H1 (cell line): ENCODE data around the gene RNF166. TPM values are rescaled to one million over a fixed set of nuclear protein-coding genes. Genes with fewer than 3 reads are reported as not detected.

Experiments used
- CTCF ChIA-PET: fragments of 300-600 bp; sonication (Branson Sonifier 250); formaldehyde crosslinking; loops from one replicate; lab custom pipeline; 2021; ENCODE audit not compliant: partially characterized antibody; lab: Charles Lee
- POLR2A ChIA-PET: fragments of 300-600 bp; sonication (Branson Sonifier 250); formaldehyde crosslinking; loops from one replicate; lab custom pipeline; 2021; ENCODE audit warnings: inconsistent platforms; ENCODE audit not compliant: partially characterized antibody; lab: Charles Lee
- DNase-seq, 2 experiments: peaks; one replicate each; pipeline versions ENCODE4 v3.0.0 to v3.0.0-alpha.2; 2010 to 2022; ENCODE audit warnings: low spot score in 2 of 2, low read depth in 1 of 2, mixed read lengths in 1 of 2
- FAIRE-seq: peaks from 2 replicates; lab custom pipeline; 2011; peaks lifted over from hg19 to GRCh38; lab: Jason Lieb, UNC
- H2AFZ ChIP-seq: 2 replicates; pipeline ENCODE4 v1.8.1; 2012; ENCODE audit warnings: low read length, inconsistent platforms
- H2AK5ac ChIP-seq: 2 replicates; pipeline ENCODE4 v1.6.1; 2013; ENCODE audit warnings: low read depth, low read length
- H2BK120ac ChIP-seq: replicated peaks from 2 replicates; pipeline ENCODE3; 2013; ENCODE audit warnings: low read depth, low read length, inconsistent platforms
- H2BK12ac ChIP-seq: 2 replicates; pipeline ENCODE4 v1.6.1; 2013; ENCODE audit warnings: low read depth, low read length
- H2BK15ac ChIP-seq: 2 replicates; pipeline ENCODE4 v1.6.1; 2013; ENCODE audit warnings: low read length
- H2BK20ac ChIP-seq: 2 replicates; pipeline ENCODE4 v1.6.1; 2013; ENCODE audit warnings: low read length
- H2BK5ac ChIP-seq: 2 replicates; pipeline ENCODE4 v1.6.1; 2013; ENCODE audit warnings: low read depth, low read length
- H3K14ac ChIP-seq: 2 replicates; pipeline ENCODE4 v1.6.1; 2013; ENCODE audit warnings: inconsistent platforms; ENCODE audit not compliant: insufficient read length
- H3K18ac ChIP-seq: 2 replicates; pipeline ENCODE4 v1.6.1; 2013; ENCODE audit warnings: low read length; ENCODE audit errors: extremely low read depth
- H3K23ac ChIP-seq: 2 replicates; pipeline ENCODE4 v1.6.1; 2013; ENCODE audit warnings: inconsistent platforms; ENCODE audit not compliant: insufficient read length
- H3K23me2 ChIP-seq: 2 replicates; pipeline ENCODE4 v1.6.1; 2013; ENCODE audit warnings: low read depth, low read length
- H3K27ac ChIP-seq: 2 replicates; pipeline ENCODE4 v1.6.1; 2011; ENCODE audit warnings: low read depth, low read length, inconsistent platforms
- H3K27me3 ChIP-seq, 4 experiments: replicated peaks in 1 of 4; 1 replicate in 1 of 4; 2 replicates in 3 of 4; pipeline versions ENCODE4 v1.6.1 to v1.8.1; 2011 to 2013; ENCODE audit warnings: low read length in 3 of 4, mild to moderate bottlenecking in 3 of 4, inconsistent platforms in 2 of 4, mixed read lengths in 2 of 4, moderate library complexity in 1 of 4; ENCODE audit not compliant: control insufficient read depth in 3 of 4, insufficient read depth in 3 of 4; ENCODE audit errors: extremely low read depth in 1 of 4
- H3K36me3 ChIP-seq, 4 experiments: 2 replicates each; pipeline versions ENCODE4 v1.6.1 to v1.8.1; 2011 to 2013; ENCODE audit warnings: mild to moderate bottlenecking in 4 of 4, low read length in 3 of 4, moderate library complexity in 2 of 4, control low read depth in 1 of 4, inconsistent platforms in 1 of 4; ENCODE audit not compliant: insufficient read depth in 4 of 4, control insufficient read depth in 2 of 4
- H3K4ac ChIP-seq: replicated peaks from 2 replicates; pipeline ENCODE3; 2013; ENCODE audit warnings: low read length, low read depth, mixed read lengths, inconsistent platforms; ENCODE audit not compliant: insufficient read length
- H3K4me1 ChIP-seq, 4 experiments: replicated peaks in 1 of 4; 1 replicate in 1 of 4; 2 replicates in 3 of 4; pipeline versions ENCODE4 v1.6.1 to v1.8.1; 2011 to 2013; ENCODE audit warnings: low read length in 3 of 4, inconsistent platforms in 2 of 4, mixed read lengths in 1 of 4; ENCODE audit not compliant: insufficient read depth in 4 of 4, control insufficient read depth in 3 of 4
- H3K4me2 ChIP-seq, 2 experiments: 2 replicates each; pipeline versions ENCODE4 v1.6.1 to v1.8.1; 2011 to 2013; ENCODE audit warnings: low read depth in 2 of 2, low read length in 2 of 2, control low read depth in 1 of 2, inconsistent platforms in 1 of 2, mild to moderate bottlenecking in 1 of 2; ENCODE audit not compliant: insufficient read depth in 1 of 2
- H3K4me3 ChIP-seq, 4 experiments: fragments of 200-600, 300-600 bp in 1 of 4; sonication (generic), shearing (Covaris generic), sonication (Bioruptor Twin) in 1 of 4; 2 replicates each; pipeline versions ENCODE4 v1.5.1 to v1.8.1; 2011 to 2016; ENCODE audit warnings: low read length in 4 of 4, low read depth in 3 of 4, control low read depth in 2 of 4, inconsistent platforms in 2 of 4, mild to moderate bottlenecking in 2 of 4, mixed read lengths in 1 of 4, moderate library complexity in 1 of 4; ENCODE audit not compliant: insufficient read depth in 2 of 4; ENCODE audit errors: extremely low read depth in 1 of 4
- H3K56ac ChIP-seq: replicated peaks from 2 replicates; pipeline ENCODE3; 2013; ENCODE audit warnings: low read depth, mild to moderate bottlenecking, mixed read lengths, low read length, inconsistent platforms; ENCODE audit not compliant: insufficient read length
- H3K79me1 ChIP-seq: 2 replicates; pipeline ENCODE4 v1.6.1; 2013; ENCODE audit warnings: low read depth, low read length, control low read depth
- H3K79me2 ChIP-seq, 2 experiments: 2 replicates each; pipeline versions ENCODE4 v1.6.1 to v1.8.1; 2012 to 2013; ENCODE audit warnings: low read length in 2 of 2, mild to moderate bottlenecking in 2 of 2, inconsistent platforms in 1 of 2; ENCODE audit not compliant: insufficient read depth in 2 of 2, control insufficient read depth in 1 of 2
- H3K9ac ChIP-seq, 4 experiments: replicated peaks in 1 of 4; 1 replicate in 1 of 4; 2 replicates in 3 of 4; pipeline versions ENCODE4 v1.6.1 to v1.8.1; 2011 to 2013; ENCODE audit warnings: low read depth in 3 of 4, low read length in 3 of 4, control low read depth in 2 of 4, mild to moderate bottlenecking in 2 of 4, moderate library complexity in 2 of 4, inconsistent platforms in 1 of 4; ENCODE audit errors: extremely low read depth in 1 of 4
- H3K9me3 ChIP-seq, 2 experiments: 2 replicates each; pipeline versions ENCODE4 v1.6.1 to v1.8.1; 2012 to 2013; ENCODE audit warnings: mild to moderate bottlenecking in 2 of 2, moderate library complexity in 2 of 2, control low read depth in 1 of 2, inconsistent platforms in 1 of 2, low read depth in 1 of 2, low read length in 1 of 2, mixed read lengths in 1 of 2; ENCODE audit not compliant: insufficient read depth in 2 of 2
- H4K20me1 ChIP-seq, 2 experiments: replicated peaks in 1 of 2; 2 replicates each; pipeline versions ENCODE3 to v1.8.1; 2011 to 2013; ENCODE audit warnings: inconsistent platforms in 2 of 2, low read length in 2 of 2, mild to moderate bottlenecking in 1 of 2; ENCODE audit not compliant: insufficient read depth in 2 of 2, control insufficient read depth in 1 of 2
- H4K5ac ChIP-seq: 2 replicates; pipeline ENCODE4 v1.6.1; 2013; ENCODE audit warnings: low read length, low read depth, mixed read lengths, inconsistent platforms; ENCODE audit not compliant: insufficient read length
- H4K8ac ChIP-seq: 2 replicates; pipeline ENCODE4 v1.8.0; 2013; ENCODE audit warnings: mild to moderate bottlenecking, moderate library complexity, low read length, inconsistent platforms; ENCODE audit not compliant: insufficient read depth; ENCODE audit errors: extremely low read depth
- H4K91ac ChIP-seq: replicated peaks from 2 replicates; pipeline ENCODE3; 2013; ENCODE audit warnings: low read length, mixed read lengths, inconsistent platforms; ENCODE audit not compliant: insufficient read length
- BACH1 ChIP-seq: IDR thresholded peaks from 2 replicates; pipeline ENCODE4 v1.6.1; 2012; ENCODE audit warnings: low read length, improper control_type of control experiment
- BRCA1 ChIP-seq: IDR thresholded peaks from 2 replicates; pipeline ENCODE4 v1.6.1; 2012; ENCODE audit warnings: low read depth, low read length, improper control_type of control experiment
- CEBPB ChIP-seq: IDR thresholded peaks from 2 replicates; pipeline ENCODE4 v1.6.1; 2012; ENCODE audit warnings: low read depth, low read length
- JUND ChIP-seq: IDR thresholded peaks from 2 replicates; pipeline ENCODE4 v1.6.1; 2011; ENCODE audit warnings: mild to moderate bottlenecking, improper control_type of control experiment, low read length
- MAX ChIP-seq: IDR thresholded peaks from 2 replicates; pipeline ENCODE4 v1.6.1; 2012; ENCODE audit warnings: inconsistent platforms
- NANOG ChIP-seq: IDR thresholded peaks from 2 replicates; pipeline ENCODE4 v1.6.1; 2011; ENCODE audit warnings: low read length, low read depth, mild to moderate bottlenecking, inconsistent platforms; ENCODE audit not compliant: insufficient read depth, poor library complexity, severe bottlenecking
- PHF8 ChIP-seq: fragments of 200-600 bp; sonication (generic); conservative IDR thresholded peaks from 2 replicates; pipeline ENCODE4 v1.7.1; 2012; ENCODE audit warnings: low read depth, mild to moderate bottlenecking, inconsistent platforms, low read length, moderate library complexity
- WGBS, 2 experiments: shearing (Covaris generic) in 1 of 2; methylation state at CpG; one replicate each; pipeline versions ENCODE4 v1.1.6 to v1.1.7; 2013 to 2015; ENCODE audit warnings: low lambda C conversion rate in 2 of 2, mixed read lengths in 2 of 2, inconsistent platforms in 1 of 2, low coverage in 1 of 2, missing lambda C conversion rate in 1 of 2; ENCODE audit not compliant: insufficient replicate concordance in 2 of 2, insufficient coverage in 1 of 2, insufficient read length in 1 of 2; ENCODE audit errors: extremely low coverage in 1 of 2, missing lambda C conversion rate in 1 of 2; 5-methylcytosine and 5-hydroxymethylcytosine counted together
- polyA plus RNA-seq, 7 experiments: library from polyadenylated mRNA; depleted of rRNA in 3 of 7; stranded (reverse) in 5 of 7; unstranded in 2 of 7; fragments of >200 nt in 5 of 7; fragments of 200-250 nt in 2 of 7; gene quantifications; 1 replicate in 5 of 7; 2 replicates in 1 of 7; 4 replicates in 1 of 7; pipeline versions ENCODE4 v1.2.1 to v1.2.3, GENCODE V29; 2011 to 2013; ENCODE audit warnings: missing spikeins in 2 of 7, mixed read lengths in 2 of 7
- total RNA-seq: library from RNA; stranded (reverse); fragmentation: NEBNext Ultra II Directional; extraction: Animal tissue kit (Norgen Biotek cat#: 25700); gene quantifications from 2 replicates; pipeline ENCODE4 v1.2.1, GENCODE V29; 2021
- TF ChIP-seq, protein P1 (sequence below): IDR thresholded peaks from 2 replicates; pipeline ENCODE4 v1.6.1; 2012; ENCODE audit warnings: low read length, inconsistent platforms

The RNF166 gene
- total and polyA plus RNA-seq, 2 of the 8 experiments (the other 6 are each of a cell fraction or from before 2014, with no cell fraction given) = 29.8 to 31.2 TPM

GRCh38 chr16:88738151-88739084 is 32.2 kb upstream of the RNF166 start:
- peak overlapping the region; percentile 92; the same call in 1 of the 2 replicates for H2BK15ac ChIP-seq
- no peak overlapping the region for H3K18ac ChIP-seq
- no peak overlapping the region for H2BK120ac ChIP-seq
- no peak overlapping the region for H3K23ac ChIP-seq
- H2BK12ac ChIP-seq = 0 out of 2 replicates have a peak overlapping the region, but pooled peaks have one; percentile 43
- no peak overlapping the region for H4K5ac ChIP-seq
- no peak for DNase-seq
- H3K79me1 ChIP-seq = no peaks in the 10 kb centered on the region
- H3K9me3 ChIP-seq = no peaks in the 10 kb centered on the region
- no peaks in the 10 kb centered on the region for H3K23me2 ChIP-seq
- CTCF ChIA-PET = interaction anchor here (0.7 to 10.0 kb wide), 26 partner anchors 15 to 473 kb away, joined by 3 to 251 read pairs (median 6); partner anchors contain the start of genes GALNS, PIEZO1 and TRAPPC2L
- POLR2A ChIA-PET = interaction anchor here (0.6 to 3.1 kb wide), 6 partner anchors 15 to 118 kb away, joined by 3 to 14 read pairs (median 5); partner anchors contain the start of genes GALNS and TRAPPC2L
- H3K56ac ChIP-seq = no peak overlapping the region
- peak overlapping the region; percentile 34; the same call in 1 of the 2 replicates for H2AK5ac ChIP-seq
- no peak overlapping the region for H3K27ac ChIP-seq
- 0 out of 2 replicates have a peak overlapping the region, but pooled peaks have one; percentile 44 for H2BK5ac ChIP-seq
- H4K91ac ChIP-seq = no peak overlapping the region
- no peaks in the 10 kb centered on the region for H3K79me2 ChIP-seq
- no peak overlapping the region; a peak in 2 of 7 replicates for H3K9ac ChIP-seq
- TF ChIP-seq, protein P1, sequence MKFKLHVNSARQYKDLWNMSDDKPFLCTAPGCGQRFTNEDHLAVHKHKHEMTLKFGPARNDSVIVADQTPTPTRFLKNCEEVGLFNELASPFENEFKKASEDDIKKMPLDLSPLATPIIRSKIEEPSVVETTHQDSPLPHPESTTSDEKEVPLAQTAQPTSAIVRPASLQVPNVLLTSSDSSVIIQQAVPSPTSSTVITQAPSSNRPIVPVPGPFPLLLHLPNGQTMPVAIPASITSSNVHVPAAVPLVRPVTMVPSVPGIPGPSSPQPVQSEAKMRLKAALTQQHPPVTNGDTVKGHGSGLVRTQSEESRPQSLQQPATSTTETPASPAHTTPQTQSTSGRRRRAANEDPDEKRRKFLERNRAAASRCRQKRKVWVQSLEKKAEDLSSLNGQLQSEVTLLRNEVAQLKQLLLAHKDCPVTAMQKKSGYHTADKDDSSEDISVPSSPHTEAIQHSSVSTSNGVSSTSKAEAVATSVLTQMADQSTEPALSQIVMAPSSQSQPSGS = no peak
- TF ChIP-seq NANOG (no peak), JUND (no peak), MAX (no peak), CEBPB (no peak), BACH1 (no peak), BRCA1 (no peak), PHF8 (no peak)
- H3K4ac ChIP-seq = peak overlapping the region; percentile 69
- H2AFZ ChIP-seq = no peak overlapping the region
- no peak overlapping the region for H3K14ac ChIP-seq
- H4K20me1 ChIP-seq = peaks cover 0 to 12% of the 10 kb centered on the region in 2 experiments
- H3K36me3 ChIP-seq = peaks cover 0 to 12% (median under 1%) of the 10 kb centered on the region in 4 experiments; a peak in 2 of 8 replicates
- no peak overlapping the region for H3K4me3 ChIP-seq
- no peaks in the 10 kb centered on the region for H3K27me3 ChIP-seq
- WGBS, 2 experiments = 90% methylated on average over 33 of the region's 41 CpGs; no CpG with 5 or more reads in 1 of the 2 experiments
- peaks cover 0 to 5% (median 0%) of the 10 kb centered on the region in 4 experiments; a peak in 1 of 7 replicates for H3K4me1 ChIP-seq
- no peak for FAIRE-seq
- 0 out of 2 replicates have a peak overlapping the region, but pooled peaks have one; percentile 25 for H4K8ac ChIP-seq
- no peak overlapping the region for H3K4me2 ChIP-seq
- no peak overlapping the region for H2BK20ac ChIP-seq
